ENCODE results near the gene ANK2. TPM values are rescaled to one million over a fixed set of nuclear protein-coding genes. Genes with fewer than 3 reads are reported as not detected.

Gene ANK2
- total and polyA plus RNA-seq, 4 donors: 1.1 to 61.2 (median 12.5) TPM

- no peak for TF ChIP-seq CTCF (IDR thresholded peaks at IDR 0.05; ENCODE audit: control extremely low read depth, extremely low read depth)
- Histone ChIP-seq H3K4me1 (ENCODE audit: control insufficient read depth in 5 of 5, insufficient read depth in 5 of 5, low read length in 5 of 5) (peaks cover 0 to 4% (median 0%) of the 10 kb centered on the region in 5 donors), H3K9me3 (ENCODE audit: control insufficient read depth in 4 of 4, insufficient read depth in 3 of 4, low read length in 3 of 4) (no peaks in the 10 kb centered on the region), H3K9ac (ENCODE audit: insufficient read depth in 1 of 2, low read length in 2 of 2) (no peak overlapping the region), H3K4me3 (no peak overlapping the region), H3K27ac (ENCODE audit: low read depth in 1 of 2, low read length in 1 of 2) (no peak overlapping the region), H3K36me3 (ENCODE audit: control insufficient read depth in 4 of 4, insufficient read depth in 4 of 4, low read length in 4 of 4) (no peaks in the 10 kb centered on the region), H3K27me3 (ENCODE audit: control insufficient read depth in 3 of 3, insufficient read depth in 3 of 3, low read length in 2 of 3) (no peaks in the 10 kb centered on the region)
- 75 to 88% methylated on average over 2 of the region's 2 CpGs for WGBS, 2 donors
- DNase-seq (no peak), ATAC-seq (ENCODE audit: insufficient read depth, low FRiP score) (no peak)
Measured at GRCh38 chr4:113026556-113026955, 22.9 kb upstream of the ANK2 start.

GRCh38 chr4:113028074-113028473 lies 21.4 kb upstream of the ANK2 start:
- no peaks in the 10 kb centered on the region for H3K9me3 ChIP-seq (ENCODE audit: control insufficient read depth in 4 of 4, insufficient read depth in 3 of 4, low read length in 3 of 4)
- no peak for ATAC-seq (ENCODE audit: insufficient read depth, low FRiP score)
- H3K4me3 ChIP-seq: no peak overlapping the region
- H3K27ac ChIP-seq (ENCODE audit: low read depth in 1 of 2, low read length in 1 of 2): no peak overlapping the region
- no peak for DNase-seq
- H3K4me1 ChIP-seq (ENCODE audit: control insufficient read depth in 5 of 5, insufficient read depth in 5 of 5, low read length in 5 of 5): no peaks in the 10 kb centered on the region
- H3K36me3 ChIP-seq (ENCODE audit: control insufficient read depth in 4 of 4, insufficient read depth in 4 of 4, low read length in 4 of 4): no peaks in the 10 kb centered on the region
- no peak for TF ChIP-seq CTCF (IDR thresholded peaks at IDR 0.05; ENCODE audit: control extremely low read depth, extremely low read depth)
- no peak overlapping the region for H3K9ac ChIP-seq (ENCODE audit: insufficient read depth in 1 of 2, low read length in 2 of 2)
- 87 to 93% methylated on average over 2 of the region's 2 CpGs for WGBS, 2 donors
- no peaks in the 10 kb centered on the region for H3K27me3 ChIP-seq (ENCODE audit: control insufficient read depth in 3 of 3, insufficient read depth in 3 of 3, low read length in 2 of 3)

- TF ChIP-seq CTCF (IDR thresholded peaks at IDR 0.05; ENCODE audit: control extremely low read depth, extremely low read depth): no peak
- H3K9ac ChIP-seq (ENCODE audit: insufficient read depth in 1 of 2, low read length in 2 of 2): no peak overlapping the region
- no peak for ATAC-seq (ENCODE audit: insufficient read depth, low FRiP score)
- H3K27ac ChIP-seq (ENCODE audit: low read depth in 1 of 2, low read length in 1 of 2): no peak overlapping the region
- no peaks in the 10 kb centered on the region for H3K9me3 ChIP-seq (ENCODE audit: control insufficient read depth in 4 of 4, insufficient read depth in 3 of 4, low read length in 3 of 4)
- 35 to 62% methylated on average over 1 of the region's 1 CpG for WGBS, 2 donors
- no peak overlapping the region for H3K4me3 ChIP-seq
- H3K36me3 ChIP-seq (ENCODE audit: control insufficient read depth in 4 of 4, insufficient read depth in 4 of 4, low read length in 4 of 4): no peaks in the 10 kb centered on the region
- no peak for DNase-seq
- H3K27me3 ChIP-seq (ENCODE audit: control insufficient read depth in 3 of 3, insufficient read depth in 3 of 3, low read length in 2 of 3): no peaks in the 10 kb centered on the region
- no peaks in the 10 kb centered on the region for H3K4me1 ChIP-seq (ENCODE audit: control insufficient read depth in 5 of 5, insufficient read depth in 5 of 5, low read length in 5 of 5)
Measured at GRCh38 chr4:113031212-113031611, 18.2 kb upstream of the ANK2 start.

DNA sequence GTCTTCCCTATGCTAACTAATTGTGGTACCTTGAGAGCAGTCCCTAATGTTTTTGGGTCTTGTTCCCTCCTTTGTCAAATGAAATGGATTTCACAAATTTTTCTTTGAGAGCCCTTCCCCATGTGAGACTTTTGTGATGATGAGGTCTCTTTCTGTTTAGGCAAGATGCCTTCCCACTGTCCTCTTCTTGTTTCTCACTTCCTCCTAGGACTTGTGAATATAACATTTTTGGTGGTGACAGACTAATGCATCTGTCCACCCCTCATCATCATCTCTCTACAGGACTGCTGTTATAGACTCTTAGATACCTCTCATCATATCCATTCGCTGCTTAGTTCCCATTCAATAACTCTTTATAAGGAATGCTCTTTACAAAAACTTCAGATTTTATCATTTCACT lies 8.7 kb upstream of the ANK2 start:
- WGBS, 2 donors: 71 to 84% methylated on average over 1 of the region's 1 CpG
- TF ChIP-seq CTCF (IDR thresholded peaks at IDR 0.05; ENCODE audit: control extremely low read depth, extremely low read depth): no peak
- Histone ChIP-seq H3K27me3 (ENCODE audit: control insufficient read depth in 3 of 3, insufficient read depth in 3 of 3, low read length in 2 of 3) (no peaks in the 10 kb centered on the region), H3K9ac (ENCODE audit: insufficient read depth in 1 of 2, low read length in 2 of 2) (no peak overlapping the region), H3K27ac (ENCODE audit: low read depth in 1 of 2, low read length in 1 of 2) (no peak overlapping the region), H3K9me3 (ENCODE audit: control insufficient read depth in 4 of 4, insufficient read depth in 3 of 4, low read length in 3 of 4) (peaks cover 0 to 5% (median 1%) of the 10 kb centered on the region in 4 donors), H3K4me3 (no peak overlapping the region), H3K36me3 (ENCODE audit: control insufficient read depth in 4 of 4, insufficient read depth in 4 of 4, low read length in 4 of 4) (no peaks in the 10 kb centered on the region), H3K4me1 (ENCODE audit: control insufficient read depth in 5 of 5, insufficient read depth in 5 of 5, low read length in 5 of 5) (no peaks in the 10 kb centered on the region)
- ATAC-seq (ENCODE audit: insufficient read depth, low FRiP score) (no peak), DNase-seq (no peak)
